Epithelial cell of esophagus (primary cell): ENCODE results near the gene RNASEH1.

Source experiments
- DNase-seq: peaks from one replicate; pipeline ENCODE4 v3.0.0; 2010; ENCODE audit warnings: low read depth
- H3K4me3 ChIP-seq: 2 replicates; pipeline ENCODE4 v1.5.1; 2011; ENCODE audit warnings: mild to moderate bottlenecking, low read length, control low read depth
- CTCF ChIP-seq: IDR thresholded peaks from 2 replicates; pipeline ENCODE4 v1.5.1; 2011; ENCODE audit warnings: low read depth, mild to moderate bottlenecking, low read length, control low read depth, inconsistent platforms; ENCODE audit not compliant: insufficient read depth; ENCODE audit errors: missing control alignments

The RNASEH1 gene

GRCh38 chr2:3536682-3537632 is 21.2 kb downstream of the RNASEH1 start:
- peak; percentile 39 for TF ChIP-seq CTCF
- peak overlapping the region; percentile 33 for H3K4me3 ChIP-seq
- peak; percentile 25 for DNase-seq

- no peak for TF ChIP-seq CTCF
- H3K4me3 ChIP-seq = peak overlapping the region; percentile 33
- DNase-seq = peak; percentile 77
These were observed 22.1 kb downstream of the RNASEH1 start for GRCh38 chr2:3535794-3536681.

- no peak for TF ChIP-seq CTCF
- H3K4me3 ChIP-seq = no peak overlapping the region
- DNase-seq = no peak
These were observed 22.7 kb downstream of the RNASEH1 start for GRCh38 chr2:3535467-3535793.

GRCh38 chr2:3534251-3534814 is 23.8 kb downstream of the RNASEH1 start:
- no peak for TF ChIP-seq CTCF
- no peak overlapping the region for H3K4me3 ChIP-seq
- DNase-seq = no peak

- DNase-seq = no peak
- no peak for TF ChIP-seq CTCF
- no peak overlapping the region for H3K4me3 ChIP-seq
These were observed 24.3 kb downstream of the RNASEH1 start for GRCh38 chr2:3533836-3534235.

- no peak overlapping the region for H3K4me3 ChIP-seq
- DNase-seq = no peak
- no peak for TF ChIP-seq CTCF
These were observed 25.2 kb downstream of the RNASEH1 start for GRCh38 chr2:3532941-3533340.
